ENCODE data around the gene WTIP. TPM values are rescaled to one million over a fixed set of nuclear protein-coding genes. Genes with fewer than 3 reads are reported as not detected.

The WTIP gene
- total and polyA plus RNA-seq, 2 donors (not counting 3 experiments of a cell fraction or from before 2014, with no cell fraction given): 22.4 to 25.7 TPM

GRCh38 chr19:34540811-34541557 is 59.4 kb downstream of the WTIP start:
- Histone ChIP-seq H3K4me3 (replicated peaks in 1 of 3; ENCODE audit: insufficient read depth in 1 of 3, low read depth in 1 of 3, low read length in 3 of 3) (no peak overlapping the region), H3K9ac (replicated peaks; ENCODE audit: extremely low read depth, insufficient read depth, low read length) (no peak overlapping the region), H2AFZ (ENCODE audit: low read depth, low read length) (no peak overlapping the region), H3K27me3 (ENCODE audit: control insufficient read depth in 2 of 2, insufficient read depth in 2 of 2, low read length in 2 of 2) (no peaks in the 10 kb centered on the region), H3K79me2 (ENCODE audit: control insufficient read depth, insufficient read depth, low read length) (no peaks in the 10 kb centered on the region), H4K20me1 (replicated peaks; ENCODE audit: control insufficient read depth, extremely low read depth, insufficient read depth, low read length) (no peaks in the 10 kb centered on the region), H3K9me1 (replicated peaks; ENCODE audit: control insufficient read depth, extremely low read depth, insufficient read depth, low read length) (no peaks in the 10 kb centered on the region), H3K4me2 (ENCODE audit: insufficient read depth, low read length) (no peak overlapping the region), H3K4me1 (ENCODE audit: control insufficient read depth, extremely low read depth, insufficient read depth, low read length) (no peaks in the 10 kb centered on the region), H3K36me3 (ENCODE audit: control insufficient read depth in 2 of 2, extremely low read depth in 1 of 2, insufficient read depth in 2 of 2, low read length in 2 of 2) (no peaks in the 10 kb centered on the region), H3K9me3 (replicated peaks; ENCODE audit: control insufficient read depth, insufficient read depth, low read length) (no peaks in the 10 kb centered on the region), H3K27ac (ENCODE audit: insufficient read depth, low read depth, low read length) (no peak overlapping the region)
- ChIA-PET POLR2A (no interaction called here), CTCF (no interaction called here)
- TF ChIP-seq, protein P1, sequence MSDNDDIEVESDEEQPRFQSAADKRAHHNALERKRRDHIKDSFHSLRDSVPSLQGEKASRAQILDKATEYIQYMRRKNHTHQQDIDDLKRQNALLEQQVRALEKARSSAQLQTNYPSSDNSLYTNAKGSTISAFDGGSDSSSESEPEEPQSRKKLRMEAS (IDR thresholded peaks at IDR 0.05; ENCODE audit: insufficient read depth, insufficient read length): no peak
- no peak for TF ChIP-seq CTCF (IDR thresholded peaks at IDR 0.05; ENCODE audit: extremely low read depth in 1 of 2, insufficient read depth in 1 of 2, low read depth in 1 of 2, low read length in 2 of 2)
- no peak for TF ChIP-seq EZH2 (IDR thresholded peaks at IDR 0.05; ENCODE audit: borderline replicate concordance, low read depth, low read length, severe bottlenecking)
- no peak for TF ChIP-seq POLR2A (IDR thresholded peaks at IDR 0.05; ENCODE audit: low read depth, low read length)
- TF ChIP-seq GATA2 (IDR thresholded peaks at IDR 0.05; ENCODE audit: insufficient read depth, insufficient read length, low read depth, low read length): no peak
- no peak for TF ChIP-seq FOS (IDR thresholded peaks at IDR 0.05; ENCODE audit: borderline replicate concordance, insufficient read depth, low read length)
- no peak for TF ChIP-seq JUN (IDR thresholded peaks at IDR 0.05; ENCODE audit: borderline replicate concordance, insufficient read depth, insufficient read length, low read depth)
- no peak for TF ChIP-seq MYC (IDR thresholded peaks at IDR 0.05; ENCODE audit: low read depth, low read length)
- TF ChIP-seq POLR2AphosphoS5 (IDR thresholded peaks at IDR 0.05; ENCODE audit: insufficient read depth, low read depth, low read length): no peak
- no peak for DNase-seq (ENCODE audit: low read depth, low spot score)
- dilution Hi-C loops (cut with MboI; ENCODE audit: extremely low pct_ligation_motif_present, low sequenced_read_pairs) (no loop called here), intact Hi-C loops (cut with micrococcal nuclease) (no loop called here)
- BruUV-seq (replicated peaks): no TSS peak
- no peak for FAIRE-seq

Measured in endothelial cell of umbilical vein (primary cell).